Renal pelvis (tissue), 4 donors: Measurements from ENCODE around the gene PTPRN2. TPM values are rescaled to one million over a fixed set of nuclear protein-coding genes. Genes with fewer than 3 reads are reported as not detected.
"Not testable (repeated sequence)": the region's sequence is repeated elsewhere in the genome, so short reads cannot be mapped to it uniquely, and the experiment has no call there.

Experiments used
- DNase-seq: peaks from one replicate; pipeline ENCODE4 v3.0.0-alpha.2; 2013
- polyA plus RNA-seq, 3 donors: library from polyadenylated mRNA; unstranded; fragments of 120-200 nt; gene quantifications; one replicate each; pipeline ENCODE4 v1.2.1, GENCODE V29; 2013; ENCODE audit not compliant: insufficient read length in 3 of 3

PTPRN2 gene
- polyA plus RNA-seq, 3 donors, result 6.6 to 7.5 (median 7.4) TPM

DNA sequence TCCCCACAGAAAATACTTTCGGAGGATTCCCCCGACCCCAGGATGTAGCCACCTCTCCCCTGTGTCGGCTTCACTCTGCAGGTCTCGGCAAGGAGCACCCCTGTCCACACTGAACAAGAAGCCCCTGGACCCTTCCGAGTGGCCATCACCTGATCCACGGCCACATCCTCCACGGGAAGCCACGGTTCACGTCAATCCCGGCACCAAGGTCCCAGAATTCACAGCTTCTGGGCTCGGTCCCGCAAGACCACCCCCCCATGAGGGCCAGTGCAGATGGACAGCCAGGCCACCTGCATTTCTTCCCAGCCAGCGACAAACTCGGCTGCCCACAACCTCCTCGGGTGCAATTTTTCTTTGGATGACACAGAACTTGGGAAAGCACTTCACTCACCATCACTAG lies 199.6 kb downstream of the PTPRN2 start:
- no peak for DNase-seq

DNA sequence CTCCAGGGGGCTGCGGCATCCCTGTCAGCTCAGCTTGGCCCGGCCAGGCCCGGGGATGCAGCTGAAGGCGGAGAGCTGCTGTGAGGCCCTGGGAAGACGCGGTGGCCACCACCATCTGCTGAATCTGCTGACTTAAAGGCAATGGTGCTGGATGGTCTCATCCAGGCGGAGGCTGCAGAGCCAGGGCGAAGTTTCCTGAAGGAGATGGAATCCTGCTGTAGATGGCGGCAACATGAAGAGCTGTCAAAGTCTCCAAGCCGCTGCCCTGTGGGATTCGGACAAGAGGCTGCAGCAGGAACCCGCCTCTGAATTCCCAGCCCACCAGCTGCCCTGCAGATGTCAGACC lies 200.1 kb downstream of the PTPRN2 start:
- DNase-seq, result peak; percentile 21

DNA sequence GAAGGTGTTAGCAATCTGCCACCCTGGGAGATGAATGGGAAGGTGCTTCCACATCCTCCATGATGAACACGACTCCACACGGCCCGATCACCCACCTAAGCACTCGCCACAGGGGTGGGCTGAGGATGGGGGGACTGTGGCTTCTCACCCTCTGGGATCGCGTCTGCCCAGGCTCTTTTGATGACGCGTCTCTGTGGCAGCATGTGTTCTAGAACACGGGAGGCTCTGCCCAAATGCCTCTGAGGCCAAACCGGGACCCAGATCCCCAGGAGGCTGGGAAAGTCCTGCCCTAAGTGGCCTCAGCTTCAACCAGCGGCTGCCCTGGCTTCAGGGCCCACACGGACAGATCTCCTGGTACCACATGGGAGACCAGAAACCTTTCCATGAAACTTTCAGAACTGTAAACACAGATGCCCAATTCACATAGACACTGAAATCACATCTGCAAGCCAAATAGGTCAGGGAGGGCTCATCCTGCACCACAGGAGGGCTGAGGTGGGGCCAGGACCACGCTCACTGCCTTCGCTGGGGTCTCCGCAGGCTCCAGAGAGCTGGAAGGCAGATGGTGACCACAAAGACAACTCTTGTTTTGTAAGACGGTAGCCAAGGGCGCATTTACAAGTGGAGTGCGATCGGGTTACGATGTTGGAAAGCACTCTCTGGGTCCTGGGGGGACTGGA lies 200.6 kb downstream of the PTPRN2 start:
- no peak for DNase-seq

DNA sequence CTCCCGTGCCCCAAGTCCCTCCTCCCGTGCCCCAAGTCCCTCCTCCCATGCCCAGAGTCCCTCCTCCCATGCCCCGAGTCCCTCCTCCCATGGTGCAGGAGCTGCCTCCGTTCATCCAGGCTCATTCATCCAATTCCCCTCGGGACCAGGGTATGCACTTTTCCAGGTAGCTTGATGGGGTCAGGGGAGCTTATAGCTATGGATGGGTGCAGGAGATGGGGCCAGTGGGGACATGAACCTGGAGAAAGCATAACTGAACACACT lies 201.3 kb downstream of the PTPRN2 start:
- no peak for DNase-seq

DNA sequence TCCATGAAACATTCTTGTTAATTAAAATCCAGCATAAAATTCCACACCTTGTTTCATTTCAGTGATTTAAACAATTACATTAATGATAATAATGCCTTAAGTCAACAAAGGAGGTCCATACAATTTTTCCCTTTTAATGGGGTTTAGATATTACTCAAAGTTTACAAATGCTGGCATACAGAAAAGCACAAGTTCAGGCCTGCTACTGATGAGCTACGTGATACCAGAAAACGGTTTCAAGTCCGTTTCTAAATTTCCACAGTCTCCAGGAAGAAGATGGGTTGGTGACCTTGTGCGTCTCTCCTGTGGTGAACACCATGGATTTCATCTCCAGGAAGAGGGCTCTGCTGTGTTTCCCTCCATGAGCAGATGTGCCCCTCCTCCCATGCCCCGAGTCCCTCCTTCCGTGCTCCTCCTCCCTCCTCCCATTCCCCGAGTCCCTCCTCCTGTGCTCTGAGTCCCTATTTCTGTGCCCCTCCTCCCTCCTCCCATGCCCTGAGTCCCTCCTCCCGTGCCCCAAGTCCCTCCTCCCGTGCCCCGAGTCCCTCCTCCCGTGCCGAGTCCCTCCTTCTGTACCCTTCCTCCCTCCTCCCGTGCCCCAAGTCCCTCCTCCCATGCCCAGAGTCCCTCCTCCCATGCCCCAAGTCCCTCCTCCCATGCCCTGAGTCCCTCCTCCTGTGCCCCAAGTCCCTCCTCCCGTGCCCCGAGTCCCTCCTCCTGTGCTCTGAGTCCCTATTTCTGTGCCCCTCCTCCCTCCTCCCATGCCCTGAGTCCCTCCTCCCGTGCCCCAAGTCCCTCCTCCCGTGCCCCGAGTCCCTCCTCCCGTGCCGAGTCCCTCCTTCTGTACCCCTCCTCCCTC lies 201.9 kb downstream of the PTPRN2 start:
- DNase-seq, result not testable (repeated sequence)

DNA sequence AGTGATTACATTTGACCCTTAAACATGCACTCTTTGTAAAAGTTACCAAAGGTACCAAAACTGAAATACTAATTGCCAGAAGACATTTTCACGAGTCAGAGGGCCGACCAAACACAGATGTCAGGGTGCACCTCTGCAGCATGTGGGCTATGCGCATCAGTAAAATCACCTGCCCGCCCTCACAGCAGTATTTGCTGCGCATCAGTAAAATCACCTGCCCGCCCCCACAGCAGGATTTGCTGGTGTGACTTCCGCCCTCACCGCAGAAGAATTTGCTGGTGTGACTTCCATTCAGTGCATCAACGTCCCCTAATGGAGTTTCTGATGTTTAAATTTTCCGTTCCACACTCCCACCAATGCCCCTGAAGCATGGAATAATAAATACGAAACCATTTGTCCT lies 202.9 kb downstream of the PTPRN2 start:
- DNase-seq, result no peak

DNA sequence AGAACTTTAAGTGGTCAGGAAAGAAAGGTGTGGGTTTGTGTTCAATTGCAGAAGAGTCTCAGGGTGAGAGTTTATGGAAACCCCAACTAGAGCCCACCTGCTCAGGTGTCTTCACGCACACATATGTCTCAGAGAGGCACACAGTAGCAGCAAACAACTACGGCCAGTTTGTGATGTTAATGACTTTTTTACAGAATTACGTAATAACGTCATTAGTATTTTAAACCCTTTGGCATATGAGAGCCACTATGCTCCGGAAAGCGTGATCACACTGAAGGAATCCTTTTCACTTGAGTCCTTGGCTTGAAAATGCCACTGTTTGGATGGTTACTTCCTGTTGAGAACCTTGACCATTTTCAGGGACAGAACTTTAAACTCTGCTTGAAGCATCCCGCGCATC lies 204.0 kb downstream of the PTPRN2 start:
- DNase-seq, result no peak

DNA sequence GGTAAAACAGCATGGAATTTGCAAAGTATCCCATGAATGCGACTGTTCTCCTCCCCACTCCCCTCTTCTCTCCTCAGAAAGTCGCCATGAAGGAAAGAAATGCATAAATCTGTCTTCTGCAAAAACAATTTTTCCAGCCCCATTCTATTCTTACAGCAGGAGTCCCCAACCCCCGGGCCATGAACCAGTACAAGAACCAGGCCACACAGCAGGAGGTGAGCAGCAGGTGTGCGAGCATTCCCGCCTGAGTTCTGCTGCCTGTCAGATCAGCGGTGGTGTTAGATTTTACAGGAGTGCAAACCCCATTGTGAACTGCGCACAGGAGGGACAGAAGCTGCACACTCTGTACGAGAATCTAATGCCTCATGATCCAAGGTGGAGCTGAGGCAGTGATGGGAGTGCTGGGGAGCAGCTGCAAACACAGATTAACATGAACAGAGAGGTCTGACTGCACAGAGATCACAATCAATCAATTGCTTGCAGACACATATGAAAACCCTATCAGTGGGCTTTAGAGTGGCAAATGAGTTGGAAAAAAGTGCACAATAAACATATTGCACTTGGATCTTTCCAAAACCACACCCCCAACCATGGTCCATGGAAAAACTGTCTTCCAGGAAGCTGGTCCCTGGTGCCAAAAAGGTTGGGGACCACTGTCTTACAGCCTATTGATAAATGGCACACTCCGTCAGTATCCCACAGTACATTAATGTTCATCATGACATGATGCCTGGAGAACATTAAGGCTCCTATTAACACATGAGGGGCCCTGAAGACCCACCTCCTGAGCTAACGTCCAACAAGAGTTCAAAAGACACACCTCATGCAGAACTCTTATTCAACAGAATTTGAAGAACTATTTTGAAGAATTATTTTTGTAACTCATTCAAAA lies 205.0 kb downstream of the PTPRN2 start:
- no peak for DNase-seq

DNA sequence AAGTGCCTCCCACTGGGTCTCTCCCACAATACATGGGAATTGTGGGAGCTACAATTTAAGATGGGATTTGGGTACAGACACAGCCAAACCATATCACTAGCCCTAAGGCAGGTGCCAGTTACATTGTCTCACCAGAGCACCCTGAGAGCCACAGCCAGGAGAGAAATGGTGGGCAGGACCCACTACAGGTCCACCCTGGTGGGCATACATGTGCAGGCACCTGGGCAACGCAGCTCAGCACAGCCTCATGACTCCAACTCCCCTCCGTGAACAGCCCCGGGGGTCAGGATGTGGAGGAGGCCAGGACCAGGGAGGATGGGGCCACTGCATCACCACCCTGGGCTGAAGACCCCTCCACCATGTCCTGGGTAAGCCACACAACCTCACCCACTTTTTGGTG lies 205.7 kb downstream of the PTPRN2 start:
- no peak for DNase-seq

DNA sequence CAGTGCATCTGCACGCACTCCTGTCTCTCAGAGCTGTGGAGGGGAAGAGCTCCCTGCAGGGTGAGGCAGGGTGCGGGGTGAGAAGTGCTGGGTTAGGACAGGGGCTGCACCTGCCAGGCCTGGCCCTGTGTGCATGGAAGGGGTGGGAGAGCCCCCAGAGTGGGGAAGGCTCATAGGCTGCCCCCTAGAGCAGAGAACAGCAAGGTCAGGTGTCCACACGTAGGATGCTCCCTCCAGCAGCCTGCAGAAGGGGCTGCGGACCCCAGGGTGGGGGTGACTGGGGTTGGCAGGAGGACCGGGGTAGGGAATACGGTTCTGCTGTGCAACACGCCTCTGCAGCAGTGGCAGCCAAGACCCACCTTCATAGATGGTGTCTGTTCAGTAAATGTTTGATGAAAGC lies 208.6 kb downstream of the PTPRN2 start:
- no peak for DNase-seq

DNA sequence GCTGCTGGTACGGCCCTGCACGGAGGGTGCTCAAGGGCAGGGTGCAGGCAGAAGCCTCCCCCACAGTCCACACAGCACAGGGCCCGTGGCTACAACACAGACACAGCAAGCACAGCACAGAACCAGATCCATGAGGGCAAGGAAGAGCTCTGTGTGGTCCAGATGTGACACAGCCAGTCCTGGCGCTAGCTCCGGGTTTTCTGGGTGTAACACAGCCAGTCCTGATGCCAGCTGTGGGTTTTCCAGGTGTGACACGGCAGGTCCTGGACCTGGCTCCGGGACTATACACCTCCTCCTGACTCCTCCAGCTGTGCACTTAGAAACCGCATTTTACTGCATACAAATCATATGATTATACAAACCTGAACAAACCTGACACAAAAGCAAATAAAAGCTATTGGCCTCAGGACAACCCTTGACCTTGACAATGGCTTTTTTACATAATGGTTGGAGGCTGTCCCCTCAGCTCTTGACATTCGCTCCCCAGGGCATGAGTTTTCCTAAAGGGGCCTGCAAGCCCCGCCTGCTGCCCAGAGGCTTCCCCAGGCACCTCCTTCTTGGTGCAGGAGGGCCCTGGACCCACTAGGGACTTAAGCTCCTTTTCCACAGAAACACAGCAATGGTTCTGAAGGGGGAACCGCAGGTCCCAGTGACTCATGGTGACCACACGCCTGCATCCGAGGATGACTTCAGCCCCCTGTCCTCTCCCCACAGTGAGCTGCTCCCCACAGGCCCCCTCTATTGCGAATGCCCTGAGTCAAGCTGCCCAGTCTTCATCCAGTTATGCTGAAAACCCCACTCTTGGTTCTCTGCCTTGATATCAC lies 209.6 kb downstream of the PTPRN2 start:
- DNase-seq, result no peak

DNA sequence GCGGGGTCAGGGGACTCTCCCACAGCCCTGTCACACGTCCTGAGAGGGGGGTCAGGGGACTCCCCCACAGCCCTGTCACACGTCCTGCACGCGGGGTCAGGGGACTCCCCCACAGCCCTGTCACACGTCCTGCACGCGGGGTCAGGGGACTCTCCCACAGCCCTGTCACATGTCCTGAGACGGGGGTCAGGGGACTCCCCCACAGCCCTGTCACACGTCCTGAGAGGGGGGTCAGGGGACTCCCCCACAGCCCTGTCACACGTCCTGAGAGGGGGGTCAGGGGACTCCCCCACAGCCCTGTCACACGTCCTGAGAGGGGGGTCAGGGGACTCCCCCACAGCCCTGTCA lies 210.8 kb downstream of the PTPRN2 start:
- not testable (repeated sequence) for DNase-seq

DNA sequence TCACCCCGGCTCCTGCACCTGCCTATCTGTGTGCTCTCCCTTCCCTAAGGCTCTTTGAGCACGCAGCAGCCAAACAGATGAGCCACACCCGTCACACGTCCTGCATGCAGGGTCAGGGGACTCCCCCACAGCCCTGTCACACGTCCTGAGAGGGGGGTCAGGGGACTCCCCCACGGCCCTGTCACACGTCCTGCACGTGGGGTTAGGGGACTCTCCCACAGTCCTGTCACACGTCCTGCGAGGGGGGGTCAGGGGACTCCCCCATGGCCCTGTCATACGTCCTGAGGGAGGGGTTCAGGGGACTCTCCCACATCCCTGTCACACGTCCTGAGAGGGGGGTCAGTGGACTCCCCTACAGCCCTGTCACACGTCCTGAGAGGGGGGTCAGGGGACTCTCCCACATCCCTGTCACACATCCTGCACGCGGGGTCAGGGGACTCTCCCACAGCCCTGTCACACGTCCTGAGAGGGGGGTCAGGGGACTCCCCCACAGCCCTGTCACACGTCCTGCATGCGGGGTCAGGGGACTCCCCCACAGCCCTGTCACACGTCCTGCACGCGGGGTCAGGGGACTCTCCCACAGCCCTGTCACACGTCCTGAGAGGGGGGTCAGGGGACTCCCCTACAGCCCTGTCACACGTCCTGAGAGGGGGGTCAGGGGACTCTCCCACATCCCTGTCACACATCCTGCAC lies 211.3 kb downstream of the PTPRN2 start:
- not testable (repeated sequence) for DNase-seq

DNA sequence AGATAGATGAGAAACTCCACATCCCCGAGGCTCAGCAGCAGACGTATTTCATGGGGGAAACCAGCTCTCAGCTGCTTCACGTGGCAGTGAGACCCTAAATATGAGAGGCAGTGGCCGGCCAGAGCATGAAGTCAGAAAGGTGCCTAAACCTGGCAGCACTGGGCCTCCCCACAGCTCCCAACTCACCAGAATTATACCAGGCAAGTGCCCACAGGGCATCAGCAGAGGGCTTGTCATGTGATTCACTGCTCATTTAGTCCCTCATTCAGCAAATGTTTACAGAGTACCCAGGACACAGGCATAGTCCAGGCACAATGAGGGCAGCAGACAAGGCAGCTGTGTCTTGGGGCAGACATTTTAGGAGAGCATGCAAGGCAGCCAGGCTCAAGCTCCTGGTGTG lies 212.6 kb downstream of the PTPRN2 start:
- DNase-seq, result no peak

DNA sequence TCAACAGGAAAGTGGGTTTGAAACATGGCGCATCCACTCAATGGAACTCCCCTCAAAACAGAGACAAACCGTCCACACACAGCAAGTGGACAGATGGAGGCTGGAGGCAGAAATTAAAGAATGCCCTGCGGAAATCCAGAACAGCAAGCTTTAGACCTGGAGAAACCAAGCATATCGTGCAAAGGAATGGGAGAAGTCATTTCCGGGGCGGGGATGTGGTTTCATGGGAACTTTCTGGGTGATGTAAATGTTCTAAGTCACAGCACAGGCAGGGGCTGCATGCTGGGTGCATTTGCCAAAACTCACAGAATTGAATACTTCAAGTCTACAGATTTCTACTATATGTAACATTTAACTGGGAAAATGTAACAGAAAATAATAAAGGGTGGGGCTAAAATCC lies 213.0 kb downstream of the PTPRN2 start:
- no peak for DNase-seq

DNA sequence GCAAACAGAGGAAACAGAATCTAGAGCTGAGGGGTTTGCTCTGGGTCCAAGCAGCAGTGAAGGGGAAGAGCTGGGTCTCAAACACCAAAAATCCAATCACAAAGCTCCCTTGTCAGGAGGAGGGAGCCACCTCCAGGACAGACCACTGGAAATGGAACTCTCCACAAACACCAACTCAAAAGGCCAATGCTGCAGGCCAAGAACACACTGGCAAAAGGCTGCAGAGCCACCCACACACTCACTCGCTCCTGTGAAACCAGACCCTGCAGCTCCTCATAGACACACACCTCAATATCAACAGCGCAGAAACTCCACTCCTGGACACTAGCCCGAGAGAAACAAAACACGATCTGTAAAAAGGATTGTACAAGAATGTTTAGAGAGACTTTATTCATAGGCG lies 213.5 kb downstream of the PTPRN2 start:
- DNase-seq, result no peak

DNA sequence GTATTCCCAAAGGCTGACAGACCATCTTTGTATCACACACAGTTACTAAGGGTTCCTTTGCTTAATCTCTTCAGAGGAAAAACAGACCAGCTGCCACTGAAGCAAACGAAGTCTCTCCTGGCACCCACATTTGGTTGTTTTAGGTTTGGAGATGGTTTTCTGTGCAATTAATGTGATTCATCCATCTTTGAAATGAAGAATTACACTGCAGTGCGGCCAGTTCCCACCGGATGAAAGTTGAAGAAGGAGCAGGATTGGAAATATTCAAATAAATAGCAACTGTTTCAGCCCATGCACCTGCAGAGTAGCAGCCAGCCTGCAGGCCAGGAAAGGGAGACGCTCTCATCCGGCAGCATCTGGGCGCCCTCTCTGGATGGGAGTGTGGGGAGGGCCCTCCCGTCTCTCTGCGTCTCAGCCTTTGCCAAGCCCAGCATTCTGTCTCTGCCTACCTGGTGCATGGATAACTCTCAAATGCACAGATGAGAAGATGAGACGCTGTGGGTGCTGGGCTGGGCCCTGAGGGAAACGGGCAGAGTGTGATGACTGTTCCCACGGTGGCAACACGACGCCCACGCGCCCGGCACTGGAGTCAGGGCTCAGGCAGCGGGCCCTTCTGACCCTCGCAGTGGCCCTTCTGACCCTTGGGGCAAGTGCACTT lies 214.0 kb downstream of the PTPRN2 start:
- no peak for DNase-seq

DNA sequence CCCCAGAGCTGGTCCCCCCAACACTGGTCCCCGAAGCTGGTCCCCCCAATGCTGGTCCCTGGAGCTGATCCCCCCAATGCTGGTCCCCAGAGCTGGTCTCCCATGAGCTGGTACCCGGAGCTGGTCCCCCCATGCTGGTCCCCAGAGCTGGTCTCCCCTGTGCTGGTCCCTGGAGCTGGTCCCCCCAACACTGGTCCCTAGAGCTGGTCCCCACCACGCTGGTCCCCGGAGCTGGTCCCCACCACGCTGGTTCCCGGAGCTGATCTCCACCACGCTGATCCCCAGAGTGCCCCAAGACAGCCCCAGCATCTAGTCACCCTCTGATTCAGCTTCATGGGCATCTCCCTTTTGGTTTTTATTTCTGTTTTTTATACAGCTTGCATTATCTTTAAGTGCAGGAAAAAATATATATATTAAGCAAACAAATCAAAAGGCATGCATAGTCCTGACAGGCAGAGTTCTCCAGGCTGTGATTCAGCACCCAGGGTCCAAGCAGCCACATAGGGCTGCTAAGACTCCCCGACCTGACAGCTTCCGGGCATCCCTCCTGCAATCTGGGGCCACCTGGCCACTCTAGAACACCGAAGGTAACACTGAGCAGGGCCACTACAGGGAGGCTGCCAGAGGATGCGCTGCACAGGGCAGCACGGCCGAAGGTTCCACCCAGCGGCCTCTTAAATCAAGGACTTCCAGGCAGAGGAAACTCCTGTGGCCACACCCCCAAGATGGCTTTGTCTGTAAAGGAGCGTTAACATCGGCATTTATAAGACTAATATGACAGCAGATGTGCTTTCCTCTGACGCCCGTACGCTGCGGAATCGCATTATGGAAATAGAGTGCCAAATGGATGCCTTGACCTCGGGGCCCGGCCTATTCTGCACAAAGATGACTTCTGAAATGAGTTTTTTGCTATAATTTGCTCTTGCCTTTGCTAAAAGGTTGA lies 215.0 kb downstream of the PTPRN2 start:
- no peak for DNase-seq

DNA sequence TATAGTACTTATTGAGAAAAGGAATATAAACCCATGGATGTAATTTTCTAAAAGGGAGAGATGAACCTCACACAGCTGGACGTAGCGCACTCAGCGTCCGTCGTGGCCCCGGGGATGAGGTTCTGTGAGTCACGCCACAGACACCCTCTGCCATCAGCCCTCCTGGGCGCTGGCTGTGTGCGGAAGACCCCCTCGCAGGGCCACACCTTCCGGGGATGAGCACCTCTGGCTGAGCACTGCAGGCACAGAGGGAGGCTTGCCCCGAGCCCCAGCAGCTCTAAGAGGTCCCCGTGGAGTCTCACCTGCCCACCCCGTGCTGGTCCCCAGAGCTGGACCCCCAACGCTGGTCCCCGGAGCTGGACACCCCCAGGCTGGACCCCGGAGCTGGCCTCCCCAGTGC lies 215.8 kb downstream of the PTPRN2 start:
- DNase-seq, result no peak

DNA sequence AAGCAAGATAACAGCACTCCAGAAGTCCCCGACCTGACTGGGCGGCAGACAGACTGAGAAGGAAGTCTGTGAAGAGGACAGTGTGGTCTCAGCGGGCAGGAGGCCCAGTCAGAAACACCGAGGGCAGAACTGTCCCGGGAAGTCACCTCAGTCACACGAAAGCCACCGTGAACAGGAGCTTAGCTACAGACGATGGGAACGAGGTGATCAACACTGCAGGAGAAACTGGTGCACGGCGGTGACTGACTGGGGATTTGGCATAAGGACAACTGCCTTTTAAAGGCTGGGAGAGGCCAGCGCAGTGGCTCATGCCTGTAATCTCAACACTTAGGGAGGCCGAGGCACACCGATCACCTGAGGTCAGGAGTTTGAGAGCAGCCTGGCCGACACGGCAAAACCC lies 217.8 kb downstream of the PTPRN2 start:
- no peak for DNase-seq
